GM18520 (cell line): ENCODE data around the gene TNS2.
A peak's percentile ranks its signal among the peaks of the same experiment; 100 is the strongest.
"Not testable (repeated sequence)": the region's sequence is repeated elsewhere in the genome, so short reads cannot be mapped to it uniquely, and the experiment has no call there.

Source experiments
- ATAC-seq: cut with Tn5 transposase; IDR thresholded peaks from one replicate; pipeline ENCODE4 v1.9.1; 2021; ENCODE audit not compliant: unreplicated experiment

The TNS2 gene

GRCh38 chr12:53049571-53050318 lies at the start of gene TNS2:
TSS of gene TNS2 (plus strand) at chr12:53050065. CDS start at chr12:53050186, 121 bp downstream.
- no peak for ATAC-seq

DNA sequence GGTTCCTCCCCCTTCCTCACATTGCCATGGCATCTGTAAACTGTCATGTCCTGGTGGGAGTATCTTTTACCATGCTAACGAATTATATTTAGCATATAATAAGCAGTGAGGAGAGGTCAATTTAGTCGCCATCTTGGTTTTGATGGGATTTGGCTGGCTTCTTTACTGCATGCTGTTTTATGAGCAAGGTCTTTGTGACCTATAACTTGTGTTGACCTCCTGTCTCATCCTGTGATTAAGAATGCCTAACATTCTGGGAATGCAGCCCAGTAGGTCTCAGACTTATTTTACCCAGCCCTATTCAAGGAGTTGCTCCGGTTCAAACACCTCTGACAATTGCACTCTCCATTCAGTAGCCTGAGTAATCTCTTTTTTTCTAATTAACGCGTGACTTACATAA lies 45.7 kb upstream of the TNS2 start:
- no peak for ATAC-seq

DNA sequence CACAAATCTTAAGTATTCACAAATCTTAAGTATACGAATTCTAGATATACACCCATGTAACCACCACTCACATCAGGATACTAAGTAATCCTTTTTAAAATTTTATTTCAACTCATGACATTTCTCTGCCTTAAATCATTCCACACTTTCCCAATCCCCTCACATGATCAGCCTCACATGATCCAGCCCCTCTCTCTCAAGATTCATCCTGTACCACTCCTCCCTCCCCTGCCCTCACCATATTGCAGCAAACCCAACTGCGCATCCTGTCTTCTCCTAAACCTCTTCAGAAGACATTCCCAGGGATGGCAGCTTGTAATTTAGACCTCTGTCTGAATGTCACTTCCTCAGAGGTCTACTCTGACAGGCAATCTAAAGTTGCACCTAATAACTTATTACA lies 45.3 kb upstream of the TNS2 start:
- ATAC-seq: no peak

DNA sequence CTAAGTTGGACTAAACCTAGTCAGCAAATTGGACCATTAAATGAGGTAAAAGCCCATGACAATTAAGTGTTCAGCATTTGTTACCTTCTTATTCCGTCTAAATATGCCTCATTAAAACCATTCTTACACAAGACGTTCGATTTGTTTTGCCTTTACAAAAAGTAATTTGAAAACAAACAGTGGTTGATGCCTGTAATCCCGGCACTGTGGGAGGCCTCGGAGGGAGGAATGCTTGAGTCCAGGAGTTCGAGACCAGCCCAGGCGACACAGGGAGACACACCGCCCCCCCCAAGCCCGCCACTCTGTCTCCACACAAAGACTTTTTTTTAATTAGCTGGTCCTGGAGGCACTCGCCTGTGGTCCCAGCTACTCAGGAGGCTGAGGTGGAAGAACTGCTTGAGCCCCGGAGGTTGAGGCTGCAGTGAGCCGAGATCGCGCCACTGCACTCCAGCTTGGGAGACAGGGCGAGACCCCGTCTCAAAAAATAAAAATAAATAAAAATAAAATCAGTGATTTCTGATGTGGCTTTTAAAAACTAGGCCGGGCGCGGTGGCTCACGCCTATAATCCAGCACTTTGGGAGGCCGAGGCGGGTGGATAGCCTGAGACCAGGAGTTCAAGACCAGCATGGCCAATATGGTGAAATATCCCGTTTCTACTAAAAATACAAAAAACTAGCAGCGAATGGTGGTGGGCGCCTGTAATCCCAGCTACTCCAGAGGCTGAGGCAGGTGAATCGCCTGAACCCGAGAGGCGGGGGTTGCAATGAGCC lies 44.5 kb upstream of the TNS2 start:
- no peak for ATAC-seq

DNA sequence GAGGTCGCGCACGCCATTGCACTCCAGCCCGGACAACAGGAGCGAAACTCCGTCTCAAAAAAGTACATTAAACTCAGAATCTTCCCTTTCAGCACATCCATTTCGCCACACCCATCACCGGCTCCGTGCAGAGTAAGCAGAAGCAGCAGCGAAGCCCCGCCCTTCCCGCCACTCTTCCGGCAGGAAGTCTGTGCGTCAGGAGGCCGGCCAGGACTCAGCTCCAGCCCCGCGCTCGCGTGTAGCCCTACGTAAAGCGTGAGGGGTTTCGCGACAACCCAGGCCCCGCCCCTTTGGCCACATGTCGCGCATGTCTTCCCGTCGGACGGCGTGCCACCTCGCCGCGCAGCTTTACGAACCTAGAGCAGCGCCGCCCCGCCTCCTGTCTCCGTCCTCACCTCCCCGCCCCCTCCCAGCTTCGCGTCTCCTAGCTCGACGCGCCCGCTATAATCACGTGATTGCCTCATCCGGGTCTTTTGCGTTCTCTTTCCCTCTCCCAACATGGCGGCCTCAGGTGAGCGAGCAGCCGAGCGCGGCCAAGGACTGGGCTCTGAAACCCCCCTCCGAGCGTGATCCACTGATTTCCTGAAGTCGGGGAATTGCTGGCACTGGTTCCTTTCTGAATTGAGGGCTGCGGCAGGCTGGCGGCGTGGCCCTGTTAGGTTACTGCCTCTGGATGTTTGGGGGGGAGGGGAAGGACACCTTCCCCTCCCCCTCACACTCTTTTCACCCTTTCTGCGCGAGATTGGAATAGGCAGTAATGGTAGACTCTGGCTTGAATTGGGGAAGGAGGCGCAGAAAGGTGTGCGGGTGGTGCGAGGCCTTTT lies 43.7 kb upstream of the TNS2 start, which contains the start of gene EIF4B:
TSS of gene EIF4B (plus strand) at position 471 of the 824 bp plus-strand sequence. CDS start at position 499, 28 bp downstream.
- peak; percentile 85 for ATAC-seq

- no peak for ATAC-seq
These were observed 43.0 kb upstream of the TNS2 start for GRCh38 chr12:53006810-53007309.

DNA sequence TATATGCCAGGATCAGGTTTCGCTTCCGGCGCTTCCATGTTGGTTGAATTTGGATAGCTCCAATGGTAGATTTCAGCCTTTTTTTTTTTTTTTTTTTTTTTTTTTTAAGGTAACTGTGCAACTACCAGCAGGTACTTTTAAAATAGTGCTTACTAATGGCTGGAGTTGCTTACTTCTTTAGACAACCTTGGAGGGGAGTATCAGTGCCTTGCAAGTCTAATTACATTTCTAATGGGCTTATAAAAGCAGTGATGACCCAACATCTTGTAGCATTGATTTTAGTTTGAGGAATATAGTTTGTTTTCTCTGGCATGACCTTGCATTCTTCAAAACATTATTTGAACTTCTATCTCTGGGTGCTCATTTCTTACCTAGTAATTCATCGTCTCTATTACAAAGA lies 42.5 kb upstream of the TNS2 start:
- ATAC-seq: no peak

DNA sequence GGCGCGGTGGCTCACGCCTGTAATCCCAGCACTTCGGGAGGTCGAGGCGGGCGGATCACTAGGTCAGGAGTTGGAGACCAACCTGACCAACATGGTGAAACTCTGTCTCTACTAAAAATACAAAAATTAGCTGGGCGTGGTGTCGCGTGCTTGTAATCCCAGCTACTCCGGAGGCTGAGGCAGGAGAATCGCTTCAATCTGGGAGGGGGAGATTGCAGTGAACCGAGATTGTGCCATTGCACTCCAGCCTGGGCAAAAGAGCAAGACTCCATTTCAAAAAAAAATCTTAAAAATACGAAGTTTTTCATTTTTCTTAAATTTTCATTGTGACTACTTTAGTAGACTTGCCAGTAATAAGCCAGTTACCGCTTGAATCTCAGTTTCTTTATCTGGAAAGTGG lies 41.1 kb upstream of the TNS2 start:
- not testable (repeated sequence) for ATAC-seq

DNA sequence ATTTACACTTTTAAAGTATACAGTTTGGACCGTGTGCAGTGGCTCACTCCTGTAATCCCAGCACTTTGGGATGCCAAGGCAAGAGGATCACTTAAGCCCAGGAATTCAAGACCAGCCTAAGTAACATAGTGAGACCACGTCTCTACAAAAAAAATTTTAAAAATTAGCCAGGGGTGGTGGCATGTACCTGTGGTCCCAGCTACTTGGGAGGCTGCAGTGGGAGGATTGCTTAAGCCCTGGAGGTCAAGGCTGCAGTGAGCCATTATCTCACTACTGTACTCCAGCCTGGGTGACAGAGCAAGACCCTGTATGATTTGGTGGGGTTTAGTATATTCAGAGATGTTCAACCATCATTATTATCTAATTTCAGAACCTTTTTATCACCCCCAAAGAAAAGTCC lies 38.9 kb upstream of the TNS2 start:
- no peak for ATAC-seq

- ATAC-seq: no peak
These were observed 38.0 kb upstream of the TNS2 start for GRCh38 chr12:53011889-53012288.

GRCh38 chr12:53012928-53013327 lies 36.9 kb upstream of the TNS2 start:
- no peak for ATAC-seq

- ATAC-seq: no peak
These were observed 35.2 kb upstream of the TNS2 start for GRCh38 chr12:53014709-53015108.

DNA sequence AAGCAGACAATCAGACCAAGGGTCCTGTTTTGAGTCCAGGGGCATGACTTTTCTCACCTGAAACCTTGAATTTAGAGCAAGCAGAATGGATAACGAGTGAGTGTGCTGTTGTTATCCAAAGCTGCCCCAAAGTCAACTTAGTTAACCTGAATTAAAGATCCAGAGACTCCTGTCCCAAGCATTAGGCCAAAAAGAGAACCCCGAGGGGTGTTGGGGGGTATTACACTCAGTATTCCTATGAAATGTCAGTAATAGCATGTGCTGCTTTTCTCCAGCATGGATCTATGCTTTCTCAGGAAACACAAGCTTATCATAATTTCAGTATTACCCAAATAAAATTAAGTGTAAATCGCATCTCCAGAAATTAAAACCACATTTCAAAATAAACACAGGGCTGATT lies 24.6 kb upstream of the TNS2 start:
- ATAC-seq: no peak

GRCh38 chr12:53027014-53027413 lies 22.9 kb upstream of the TNS2 start:
- not testable (repeated sequence) for ATAC-seq

- no peak for ATAC-seq
These were observed 18.2 kb upstream of the TNS2 start for GRCh38 chr12:53031616-53032015.

- not testable (repeated sequence) for ATAC-seq
These were observed 16.0 kb upstream of the TNS2 start for GRCh38 chr12:53033832-53034231.

- no peak for ATAC-seq
These were observed 15.4 kb upstream of the TNS2 start for GRCh38 chr12:53034459-53034858.

DNA sequence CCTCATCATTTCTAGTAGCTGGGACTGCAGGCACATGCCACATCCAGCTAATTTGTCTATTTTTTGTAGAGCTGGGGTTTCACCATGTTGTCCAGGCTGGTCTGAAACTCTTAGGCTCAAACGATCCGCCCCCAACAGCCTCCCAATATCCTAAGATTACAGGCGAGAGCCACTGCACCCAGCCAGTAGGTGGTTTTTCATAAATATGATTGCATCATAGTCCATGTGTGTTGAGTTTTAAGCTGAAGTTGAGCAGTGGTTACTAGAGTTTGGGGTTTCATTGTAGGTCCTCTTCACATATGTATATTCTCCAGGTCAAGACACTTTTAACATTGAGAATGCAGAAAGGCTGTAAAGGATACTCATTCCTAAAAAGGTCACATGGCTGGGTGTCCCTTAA lies 13.1 kb upstream of the TNS2 start:
- ATAC-seq: no peak

- no peak for ATAC-seq
These were observed 10.0 kb upstream of the TNS2 start for GRCh38 chr12:53039851-53040250.

DNA sequence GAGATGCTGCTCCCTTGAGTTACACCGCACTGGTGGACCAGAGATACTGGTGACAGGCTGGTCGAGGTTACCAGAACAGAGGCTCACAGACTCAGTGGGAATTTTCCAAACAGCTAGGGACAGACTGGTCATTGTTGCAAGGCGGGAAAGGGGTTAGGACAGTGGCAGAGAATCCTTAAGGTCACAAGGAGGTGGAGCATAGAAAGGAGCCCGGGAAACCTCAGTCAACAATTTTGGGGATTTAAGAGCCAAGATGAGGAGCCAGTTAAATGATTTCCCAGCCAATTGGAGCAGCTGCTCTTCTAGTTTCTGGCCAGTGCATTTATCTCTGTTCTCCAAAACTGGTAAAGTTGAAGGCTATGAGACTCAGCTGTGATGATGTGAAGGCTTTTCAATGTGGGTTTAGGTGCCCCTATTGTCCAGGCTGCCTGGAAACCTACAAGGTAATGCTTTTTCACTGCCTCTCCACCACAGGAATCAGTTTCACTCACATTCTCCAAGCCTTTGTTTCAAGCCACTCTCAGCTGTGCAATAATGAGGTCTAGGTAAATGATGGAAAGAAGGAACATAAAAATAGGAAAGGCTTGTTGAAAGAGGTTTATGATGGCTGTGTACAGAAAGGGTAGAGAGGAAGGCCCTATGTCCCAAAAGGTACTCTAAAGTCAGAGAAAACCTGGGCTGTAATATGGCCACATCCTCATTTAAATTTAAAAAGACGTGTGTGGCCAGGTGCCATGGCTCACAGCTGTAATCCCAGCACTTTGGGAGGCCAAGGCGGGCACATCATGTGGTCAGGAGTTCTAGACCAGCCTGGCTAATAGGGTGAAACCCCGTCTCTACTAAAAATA lies 7.0 kb upstream of the TNS2 start:
- ATAC-seq: no peak
